Measurements from ENCODE around the gene STK33. TPM values are rescaled to one million over a fixed set of nuclear protein-coding genes. Genes with fewer than 3 reads are reported as not detected.

The STK33 gene
- polyA plus RNA-seq, 1 donor from 2014 or later, result 13.9 TPM

- Histone ChIP-seq H2AFZ (ENCODE audit: low read depth, low read length) (no peak overlapping the region), H3K79me2 (replicated peaks; ENCODE audit: insufficient read depth, low read length) (no peaks in the 10 kb centered on the region), H4K20me1 (ENCODE audit: insufficient read depth) (no peaks in the 10 kb centered on the region), H3K9ac (ENCODE audit: low read length) (no peak overlapping the region), H3K9me3 (ENCODE audit: low read length) (no peaks in the 10 kb centered on the region), H3K36me3 (ENCODE audit: insufficient read depth, low read length) (no peaks in the 10 kb centered on the region), H3K4me2 (ENCODE audit: low read length) (no peak overlapping the region), H3K9me2 (ENCODE audit: insufficient read depth, low read length) (no peaks in the 10 kb centered on the region), H3K4me3 (ENCODE audit: low read length) (no peak overlapping the region), H3F3A (ENCODE audit: insufficient read depth, low read length, poor library complexity, severe bottlenecking) (no peaks in the 10 kb centered on the region), H3K27ac (ENCODE audit: low read length) (no peak overlapping the region), H3K27me3 (ENCODE audit: insufficient read depth, low read depth, low read length) (no peaks in the 10 kb centered on the region)
- TF ChIP-seq EP300 (conservative IDR thresholded peaks at IDR 0.05; ENCODE audit: poor library complexity, severe bottlenecking), result no peak
- no peak for TF ChIP-seq POLR2AphosphoS5 (IDR thresholded peaks at IDR 0.05)
- TF ChIP-seq EZH2 (IDR thresholded peaks at IDR 0.05; ENCODE audit: borderline replicate concordance, insufficient read depth, low read length, poor library complexity, severe bottlenecking), result no peak
- TF ChIP-seq TAF1 (IDR thresholded peaks at IDR 0.05; ENCODE audit: low read depth), result no peak
- no peak for TF ChIP-seq SMC3 (conservative IDR thresholded peaks at IDR 0.05; ENCODE audit: poor library complexity)
- TF ChIP-seq MXI1 (conservative IDR thresholded peaks at IDR 0.05; ENCODE audit: poor library complexity, severe bottlenecking), result no peak
- TF ChIP-seq, protein P1, sequence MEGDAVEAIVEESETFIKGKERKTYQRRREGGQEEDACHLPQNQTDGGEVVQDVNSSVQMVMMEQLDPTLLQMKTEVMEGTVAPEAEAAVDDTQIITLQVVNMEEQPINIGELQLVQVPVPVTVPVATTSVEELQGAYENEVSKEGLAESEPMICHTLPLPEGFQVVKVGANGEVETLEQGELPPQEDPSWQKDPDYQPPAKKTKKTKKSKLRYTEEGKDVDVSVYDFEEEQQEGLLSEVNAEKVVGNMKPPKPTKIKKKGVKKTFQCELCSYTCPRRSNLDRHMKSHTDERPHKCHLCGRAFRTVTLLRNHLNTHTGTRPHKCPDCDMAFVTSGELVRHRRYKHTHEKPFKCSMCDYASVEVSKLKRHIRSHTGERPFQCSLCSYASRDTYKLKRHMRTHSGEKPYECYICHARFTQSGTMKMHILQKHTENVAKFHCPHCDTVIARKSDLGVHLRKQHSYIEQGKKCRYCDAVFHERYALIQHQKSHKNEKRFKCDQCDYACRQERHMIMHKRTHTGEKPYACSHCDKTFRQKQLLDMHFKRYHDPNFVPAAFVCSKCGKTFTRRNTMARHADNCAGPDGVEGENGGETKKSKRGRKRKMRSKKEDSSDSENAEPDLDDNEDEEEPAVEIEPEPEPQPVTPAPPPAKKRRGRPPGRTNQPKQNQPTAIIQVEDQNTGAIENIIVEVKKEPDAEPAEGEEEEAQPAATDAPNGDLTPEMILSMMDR (IDR thresholded peaks at IDR 0.05; ENCODE audit: poor library complexity, severe bottlenecking), result no peak
- no peak for TF ChIP-seq RAD21 (conservative IDR thresholded peaks at IDR 0.05)
These were observed 228.6 kb downstream of the STK33 start for GRCh38 chr11:8365216-8365941.

DNA sequence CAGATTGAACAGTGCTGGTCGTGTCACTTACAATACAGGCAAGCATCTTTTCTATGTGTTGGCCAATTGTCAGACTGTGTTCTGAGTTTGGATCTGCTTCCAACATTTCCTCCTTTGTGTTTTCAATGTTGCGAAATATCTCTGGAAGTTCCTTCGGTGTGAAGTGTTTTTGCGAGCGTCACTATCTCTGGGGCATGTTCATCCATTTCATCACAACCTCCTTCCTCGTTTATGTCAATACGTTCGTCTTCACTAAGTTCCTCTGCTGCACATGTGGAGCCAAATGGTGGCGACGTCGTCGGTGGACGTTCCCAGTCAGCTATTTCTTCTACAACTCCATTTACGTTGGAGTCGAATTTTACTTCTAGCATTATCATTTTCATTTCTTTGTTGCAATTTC is 230.1 kb downstream of the STK33 start:
- no peaks in the 10 kb centered on the region for H3K36me3 ChIP-seq (ENCODE audit: insufficient read depth, low read length)
- H2AFZ ChIP-seq (ENCODE audit: low read depth, low read length), result no peak overlapping the region
- TF ChIP-seq POLR2AphosphoS5 (IDR thresholded peaks at IDR 0.05) (no peak), MXI1 (conservative IDR thresholded peaks at IDR 0.05; ENCODE audit: poor library complexity, severe bottlenecking) (no peak), EZH2 (IDR thresholded peaks at IDR 0.05; ENCODE audit: borderline replicate concordance, insufficient read depth, low read length, poor library complexity, severe bottlenecking) (no peak), SMC3 (conservative IDR thresholded peaks at IDR 0.05; ENCODE audit: poor library complexity) (no peak), TAF1 (IDR thresholded peaks at IDR 0.05; ENCODE audit: low read depth) (no peak), REST (IDR thresholded peaks at IDR 0.05; ENCODE audit: borderline replicate concordance) (no peak), EP300 (conservative IDR thresholded peaks at IDR 0.05; ENCODE audit: poor library complexity, severe bottlenecking) (no peak), RAD21 (conservative IDR thresholded peaks at IDR 0.05) (no peak)
- TF ChIP-seq, protein P1 (IDR thresholded peaks at IDR 0.05; ENCODE audit: poor library complexity, severe bottlenecking), result no peak
- no peak overlapping the region for H3K4me2 ChIP-seq (ENCODE audit: low read length)
- H3K9me3 ChIP-seq (ENCODE audit: low read length), result no peaks in the 10 kb centered on the region
- no peaks in the 10 kb centered on the region for H3K79me2 ChIP-seq (replicated peaks; ENCODE audit: insufficient read depth, low read length)
- H3K9ac ChIP-seq (ENCODE audit: low read length), result no peak overlapping the region
- H3K4me3 ChIP-seq (ENCODE audit: low read length), result no peak overlapping the region
- H3K9me2 ChIP-seq (ENCODE audit: insufficient read depth, low read length), result no peaks in the 10 kb centered on the region
- H3K27me3 ChIP-seq (ENCODE audit: insufficient read depth, low read depth, low read length), result no peaks in the 10 kb centered on the region
- H3K27ac ChIP-seq (ENCODE audit: low read length), result no peak overlapping the region
- no peaks in the 10 kb centered on the region for H3F3A ChIP-seq (ENCODE audit: insufficient read depth, low read length, poor library complexity, severe bottlenecking)
- H4K20me1 ChIP-seq (ENCODE audit: insufficient read depth), result no peaks in the 10 kb centered on the region

All from neural cell (in vitro differentiated cells).